ENCODE data around the gene ABCC4. TPM values are rescaled to one million over a fixed set of nuclear protein-coding genes. Genes with fewer than 3 reads are reported as not detected.

Gene ABCC4
- total and polyA plus RNA-seq, 2 of the 13 experiments (the other 11 are each of a cell fraction or from before 2014, with no cell fraction given), result 4.2 to 11.3 TPM

GRCh38 chr13:95160112-95160906 is 140.9 kb downstream of the ABCC4 start (continued):
- TF ChIP-seq FOXK1 (CRISPR knock-in tag; IDR thresholded peaks at IDR 0.05; ENCODE audit: borderline replicate concordance, low read depth), result peak; percentile 54; the same call in 1 of the 2 replicates
- peak in 1 of 2 experiments; percentile 76; a peak in 2 of 4 replicates for TF ChIP-seq EP300 (IDR thresholded peaks at IDR 0.05; ENCODE audit: low read depth in 2 of 2, low read length in 2 of 2)
- peak; percentile 67; the same call in 1 of the 2 replicates for TF ChIP-seq EP300 (CRISPR knock-in tag; IDR thresholded peaks at IDR 0.05; ENCODE audit: borderline replicate concordance)
- TF ChIP-seq ZSCAN20 (CRISPR knock-in tag; IDR thresholded peaks at IDR 0.05; ENCODE audit: borderline replicate concordance), result no peak
- no peak for TF ChIP-seq ZNF292 (CRISPR knock-in tag; IDR thresholded peaks at IDR 0.05; ENCODE audit: borderline replicate concordance, low read depth)
- no peak for TF ChIP-seq XRCC5 (optimal IDR thresholded peaks at IDR 0.05; ENCODE audit: low read length)
- no peak for TF ChIP-seq REPIN1 (CRISPR knock-in tag; IDR thresholded peaks at IDR 0.05; ENCODE audit: borderline replicate concordance, low read depth)
- no peak for TF ChIP-seq MXD3 (CRISPR knock-in tag; IDR thresholded peaks at IDR 0.05)
- peak; percentile 60 for TF ChIP-seq HDAC2 (CRISPR knock-in tag; IDR thresholded peaks at IDR 0.05)
- TF ChIP-seq LCORL (IDR thresholded peaks at IDR 0.05), result peak; percentile 24; the same call in 1 of the 2 replicates
- TF ChIP-seq LCORL (CRISPR knock-in tag; IDR thresholded peaks at IDR 0.05), result no peak
- no peak for TF ChIP-seq PTBP1 (IDR thresholded peaks at IDR 0.05; ENCODE audit: low read depth, low read length, poor library complexity, severe bottlenecking)
- TF ChIP-seq, protein P1, sequence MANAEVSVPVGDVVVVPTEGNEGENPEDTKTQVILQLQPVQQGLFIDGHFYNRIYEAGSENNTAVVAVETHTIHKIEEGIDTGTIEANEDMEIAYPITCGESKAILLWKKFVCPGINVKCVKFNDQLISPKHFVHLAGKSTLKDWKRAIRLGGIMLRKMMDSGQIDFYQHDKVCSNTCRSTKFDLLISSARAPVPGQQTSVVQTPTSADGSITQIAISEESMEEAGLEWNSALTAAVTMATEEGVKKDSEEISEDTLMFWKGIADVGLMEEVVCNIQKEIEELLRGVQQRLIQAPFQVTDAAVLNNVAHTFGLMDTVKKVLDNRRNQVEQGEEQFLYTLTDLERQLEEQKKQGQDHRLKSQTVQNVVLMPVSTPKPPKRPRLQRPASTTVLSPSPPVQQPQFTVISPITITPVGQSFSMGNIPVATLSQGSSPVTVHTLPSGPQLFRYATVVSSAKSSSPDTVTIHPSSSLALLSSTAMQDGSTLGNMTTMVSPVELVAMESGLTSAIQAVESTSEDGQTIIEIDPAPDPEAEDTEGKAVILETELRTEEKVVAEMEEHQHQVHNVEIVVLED (CRISPR knock-in tag; IDR thresholded peaks at IDR 0.05; ENCODE audit: borderline replicate concordance), result no peak
- no peak for TF ChIP-seq BHLHE40 (IDR thresholded peaks at IDR 0.05; ENCODE audit: low read length)
- TF ChIP-seq, protein P2, sequence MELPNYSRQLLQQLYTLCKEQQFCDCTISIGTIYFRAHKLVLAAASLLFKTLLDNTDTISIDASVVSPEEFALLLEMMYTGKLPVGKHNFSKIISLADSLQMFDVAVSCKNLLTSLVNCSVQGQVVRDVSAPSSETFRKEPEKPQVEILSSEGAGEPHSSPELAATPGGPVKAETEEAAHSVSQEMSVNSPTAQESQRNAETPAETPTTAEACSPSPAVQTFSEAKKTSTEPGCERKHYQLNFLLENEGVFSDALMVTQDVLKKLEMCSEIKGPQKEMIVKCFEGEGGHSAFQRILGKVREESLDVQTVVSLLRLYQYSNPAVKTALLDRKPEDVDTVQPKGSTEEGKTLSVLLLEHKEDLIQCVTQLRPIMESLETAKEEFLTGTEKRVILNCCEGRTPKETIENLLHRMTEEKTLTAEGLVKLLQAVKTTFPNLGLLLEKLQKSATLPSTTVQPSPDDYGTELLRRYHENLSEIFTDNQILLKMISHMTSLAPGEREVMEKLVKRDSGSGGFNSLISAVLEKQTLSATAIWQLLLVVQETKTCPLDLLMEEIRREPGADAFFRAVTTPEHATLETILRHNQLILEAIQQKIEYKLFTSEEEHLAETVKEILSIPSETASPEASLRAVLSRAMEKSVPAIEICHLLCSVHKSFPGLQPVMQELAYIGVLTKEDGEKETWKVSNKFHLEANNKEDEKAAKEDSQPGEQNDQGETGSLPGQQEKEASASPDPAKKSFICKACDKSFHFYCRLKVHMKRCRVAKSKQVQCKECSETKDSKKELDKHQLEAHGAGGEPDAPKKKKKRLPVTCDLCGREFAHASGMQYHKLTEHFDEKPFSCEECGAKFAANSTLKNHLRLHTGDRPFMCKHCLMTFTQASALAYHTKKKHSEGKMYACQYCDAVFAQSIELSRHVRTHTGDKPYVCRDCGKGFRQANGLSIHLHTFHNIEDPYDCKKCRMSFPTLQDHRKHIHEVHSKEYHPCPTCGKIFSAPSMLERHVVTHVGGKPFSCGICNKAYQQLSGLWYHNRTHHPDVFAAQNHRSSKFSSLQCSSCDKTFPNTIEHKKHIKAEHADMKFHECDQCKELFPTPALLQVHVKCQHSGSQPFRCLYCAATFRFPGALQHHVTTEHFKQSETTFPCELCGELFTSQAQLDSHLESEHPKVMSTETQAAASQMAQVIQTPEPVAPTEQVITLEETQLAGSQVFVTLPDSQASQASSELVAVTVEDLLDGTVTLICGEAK (IDR thresholded peaks at IDR 0.05), result no peak
- TF ChIP-seq, protein P2 (CRISPR knock-in tag; IDR thresholded peaks at IDR 0.05), result no peak; the same call in 1 of the 2 replicates
- no peak for TF ChIP-seq RAD51 (IDR thresholded peaks at IDR 0.05; ENCODE audit: borderline replicate concordance)
- TF ChIP-seq ZNF510 (CRISPR knock-in tag; IDR thresholded peaks at IDR 0.05; ENCODE audit: low read depth), result no peak
- TF ChIP-seq GFI1 (CRISPR knock-in tag; IDR thresholded peaks at IDR 0.05; ENCODE audit: borderline replicate concordance), result 0 out of 2 replicates have a peak, but pooled peaks have one; percentile 29

Data from HepG2 (cell line).